Nephron (organoid): ENCODE results near the gene JAKMIP1.

Experiments
- H3K27ac Mint-ChIP-seq, 3 experiments: 2 replicates each; pipeline ENCODE4 v1.8.0; 2020; ENCODE audit warnings: mixed read lengths in 3 of 3, mild to moderate bottlenecking in 2 of 3, moderate library complexity in 1 of 3
- H3K27me3 Mint-ChIP-seq: 2 replicates; pipeline ENCODE4 v1.8.0; 2021; ENCODE audit warnings: low read depth, mild to moderate bottlenecking, moderate library complexity, mixed read lengths
- H3K36me3 Mint-ChIP-seq: 2 replicates; pipeline ENCODE4 v1.8.0; 2020; ENCODE audit warnings: low read depth, mixed read lengths
- H3K4me1 Mint-ChIP-seq: 2 replicates; pipeline ENCODE4 v1.8.0; 2020; ENCODE audit warnings: mixed read lengths
- H3K4me3 Mint-ChIP-seq, 3 experiments: 2 replicates each; pipeline ENCODE4 v1.8.0; 2020; ENCODE audit warnings: mild to moderate bottlenecking in 3 of 3, mixed read lengths in 3 of 3, moderate library complexity in 2 of 3
- H3K9me3 Mint-ChIP-seq: 2 replicates; pipeline ENCODE4 v1.8.0; 2020; ENCODE audit warnings: mixed read lengths
- TF ChIP-seq, protein P1 (sequence below), 3 experiments: fragments of 200-600 bp; sonication (generic); IDR thresholded peaks; one replicate each; pipeline ENCODE4 v1.5.0; 2021; ENCODE audit warnings: antibody characterized with exemption in 3 of 3; ENCODE audit not compliant: unreplicated experiment in 3 of 3

JAKMIP1 gene

GRCh38 chr4:6193399-6193798 lies 7.0 kb downstream of the JAKMIP1 start:
- Mint-ChIP-seq H3K4me3 (no peak overlapping the region), H3K27ac (no peak overlapping the region), H3K9me3 (no peaks in the 10 kb centered on the region), H3K27me3 (peaks cover 81% of the 10 kb centered on the region), H3K4me1 (no peaks in the 10 kb centered on the region), H3K36me3 (no peaks in the 10 kb centered on the region)
- TF ChIP-seq, protein P1, sequence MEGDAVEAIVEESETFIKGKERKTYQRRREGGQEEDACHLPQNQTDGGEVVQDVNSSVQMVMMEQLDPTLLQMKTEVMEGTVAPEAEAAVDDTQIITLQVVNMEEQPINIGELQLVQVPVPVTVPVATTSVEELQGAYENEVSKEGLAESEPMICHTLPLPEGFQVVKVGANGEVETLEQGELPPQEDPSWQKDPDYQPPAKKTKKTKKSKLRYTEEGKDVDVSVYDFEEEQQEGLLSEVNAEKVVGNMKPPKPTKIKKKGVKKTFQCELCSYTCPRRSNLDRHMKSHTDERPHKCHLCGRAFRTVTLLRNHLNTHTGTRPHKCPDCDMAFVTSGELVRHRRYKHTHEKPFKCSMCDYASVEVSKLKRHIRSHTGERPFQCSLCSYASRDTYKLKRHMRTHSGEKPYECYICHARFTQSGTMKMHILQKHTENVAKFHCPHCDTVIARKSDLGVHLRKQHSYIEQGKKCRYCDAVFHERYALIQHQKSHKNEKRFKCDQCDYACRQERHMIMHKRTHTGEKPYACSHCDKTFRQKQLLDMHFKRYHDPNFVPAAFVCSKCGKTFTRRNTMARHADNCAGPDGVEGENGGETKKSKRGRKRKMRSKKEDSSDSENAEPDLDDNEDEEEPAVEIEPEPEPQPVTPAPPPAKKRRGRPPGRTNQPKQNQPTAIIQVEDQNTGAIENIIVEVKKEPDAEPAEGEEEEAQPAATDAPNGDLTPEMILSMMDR (IDR thresholded peaks at IDR 0.05; ENCODE audit: unreplicated experiment in 3 of 3): no peak

DNA sequence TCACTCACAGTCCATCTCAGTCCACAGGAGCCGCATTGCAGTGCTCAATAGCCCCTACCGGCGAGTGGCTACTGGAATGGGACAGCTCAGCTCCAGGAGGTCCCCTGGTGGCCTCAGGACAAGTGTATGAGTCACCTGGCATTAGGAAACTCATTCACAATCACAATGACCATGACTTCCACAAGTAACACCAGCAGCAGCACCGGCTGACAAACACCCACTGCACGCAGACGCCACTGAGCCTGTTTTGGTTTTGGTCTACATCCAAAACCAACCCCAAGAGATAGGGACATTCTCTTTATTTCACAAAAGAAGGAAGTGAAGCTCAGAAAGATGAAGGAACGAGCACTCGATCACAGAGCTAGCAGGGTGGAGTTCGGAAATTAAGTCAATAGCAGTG lies 8.1 kb downstream of the JAKMIP1 start:
- Mint-ChIP-seq H3K4me1 (no peaks in the 10 kb centered on the region), H3K36me3 (no peaks in the 10 kb centered on the region), H3K27me3 (peaks cover 77% of the 10 kb centered on the region), H3K4me3 (no peak overlapping the region), H3K27ac (no peak overlapping the region), H3K9me3 (no peaks in the 10 kb centered on the region)
- TF ChIP-seq, protein P1 (IDR thresholded peaks at IDR 0.05; ENCODE audit: unreplicated experiment in 3 of 3): no peak

DNA sequence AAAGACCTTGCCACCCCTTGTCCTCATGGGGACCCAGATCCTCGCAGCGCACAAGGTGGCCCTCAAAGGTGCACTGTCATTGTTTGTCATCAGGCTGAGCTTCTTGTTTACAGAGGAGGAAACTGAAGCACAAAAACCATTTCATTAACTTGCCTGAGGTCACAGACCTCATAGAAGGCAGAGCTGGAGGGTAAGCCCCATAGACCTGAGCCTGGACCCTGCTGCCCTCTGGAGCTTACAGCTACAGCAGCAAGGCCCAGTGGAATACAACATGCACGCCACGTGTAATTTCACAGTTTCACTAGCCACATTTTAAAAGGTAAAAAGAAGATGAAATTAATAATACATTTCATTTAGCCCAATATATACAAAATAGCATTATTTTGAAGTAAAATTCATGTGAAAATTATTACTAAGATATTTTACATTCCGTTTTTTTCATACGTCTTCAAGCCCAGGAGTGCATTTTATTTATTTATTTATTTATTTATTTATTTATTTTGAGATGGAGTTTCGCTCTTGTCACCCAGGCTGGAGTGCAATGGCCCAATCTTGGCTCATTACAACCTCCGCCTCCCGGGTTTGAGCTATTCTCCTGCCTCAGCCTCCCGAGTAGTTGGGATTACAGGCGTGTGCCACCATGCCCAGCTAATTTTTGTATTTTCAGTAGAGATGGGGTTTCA lies 8.8 kb downstream of the JAKMIP1 start:
- no peak overlapping the region for H3K27ac Mint-ChIP-seq

GRCh38 chr4:6190486-6190885 lies 9.9 kb downstream of the JAKMIP1 start:
- Mint-ChIP-seq H3K27ac (no peak overlapping the region), H3K4me1 (no peaks in the 10 kb centered on the region)
- TF ChIP-seq, protein P1 (IDR thresholded peaks at IDR 0.05; ENCODE audit: unreplicated experiment in 3 of 3): no peak

More for the DNA sequence above, 8.8 kb downstream of the JAKMIP1 start:
- H3K36me3 Mint-ChIP-seq: no peaks in the 10 kb centered on the region
- no peaks in the 10 kb centered on the region for H3K4me1 Mint-ChIP-seq
- H3K9me3 Mint-ChIP-seq: no peaks in the 10 kb centered on the region
- H3K27me3 Mint-ChIP-seq: peaks cover 71% of the 10 kb centered on the region
- H3K4me3 Mint-ChIP-seq: no peak overlapping the region
- TF ChIP-seq, protein P1 (IDR thresholded peaks at IDR 0.05; ENCODE audit: unreplicated experiment in 3 of 3): no peak

DNA sequence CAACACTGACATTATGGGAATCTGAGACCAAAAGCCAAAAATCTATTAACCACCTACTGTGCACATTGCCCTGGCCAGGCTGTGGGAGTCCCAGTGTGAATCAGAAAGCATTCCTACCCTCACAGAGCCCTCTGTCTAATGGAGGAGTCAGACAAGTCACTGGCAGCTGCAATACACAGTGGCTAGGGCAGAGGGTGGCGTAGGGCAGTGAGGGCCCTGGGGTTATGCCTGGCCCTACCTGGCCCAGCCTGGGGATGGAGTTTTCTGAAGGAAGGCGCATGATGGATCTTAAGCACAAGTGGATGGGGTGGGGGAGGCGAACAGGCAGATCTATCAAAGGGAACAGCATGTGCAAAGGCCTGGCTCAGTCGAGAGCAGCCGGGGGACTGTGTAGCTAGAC lies 10.8 kb downstream of the JAKMIP1 start:
- TF ChIP-seq, protein P1 (IDR thresholded peaks at IDR 0.05; ENCODE audit: unreplicated experiment in 3 of 3): no peak
- no peak overlapping the region for H3K27ac Mint-ChIP-seq
- H3K4me3 Mint-ChIP-seq: no peak overlapping the region
- H3K9me3 Mint-ChIP-seq: peaks cover 6% of the 10 kb centered on the region
- no peaks in the 10 kb centered on the region for H3K36me3 Mint-ChIP-seq
- no peaks in the 10 kb centered on the region for H3K4me1 Mint-ChIP-seq
- H3K27me3 Mint-ChIP-seq: peaks cover 59% of the 10 kb centered on the region

More at GRCh38 chr4:6190486-6190885, 9.9 kb downstream of the JAKMIP1 start:
- H3K27me3 Mint-ChIP-seq: peaks cover 67% of the 10 kb centered on the region
- H3K4me3 Mint-ChIP-seq: no peak overlapping the region
- no peaks in the 10 kb centered on the region for H3K36me3 Mint-ChIP-seq
- H3K9me3 Mint-ChIP-seq: peaks cover 6% of the 10 kb centered on the region

GRCh38 chr4:6188687-6189305 lies 11.6 kb downstream of the JAKMIP1 start:
- Mint-ChIP-seq H3K9me3 (peaks cover 6% of the 10 kb centered on the region), H3K36me3 (no peaks in the 10 kb centered on the region), H3K4me3 (no peak overlapping the region), H3K4me1 (no peaks in the 10 kb centered on the region), H3K27ac (no peak overlapping the region), H3K27me3 (peaks cover 54% of the 10 kb centered on the region)
- TF ChIP-seq, protein P1 (IDR thresholded peaks at IDR 0.05; ENCODE audit: unreplicated experiment in 3 of 3): no peak
